DOHH2 (cell line): Measurements from ENCODE around the gene CSTB.

Experiments
- CTCF ChIP-seq: fragments of 200-600 bp; sonication (generic); IDR thresholded peaks from one replicate; pipeline ENCODE4 v1.5.1; 2014; ENCODE audit warnings: antibody characterized with exemption, mild to moderate bottlenecking, low read depth, low read length; ENCODE audit not compliant: poor library complexity, severe bottlenecking
- EZH2phosphoT487 ChIP-seq: fragments of 200-600 bp; sonication (generic); IDR thresholded peaks from 2 replicates; pipeline ENCODE4 v1.6.1; 2017; ENCODE audit warnings: borderline replicate concordance, mild to moderate bottlenecking, antibody characterized with exemption, low read length, moderate library complexity, mixed read lengths

DNA sequence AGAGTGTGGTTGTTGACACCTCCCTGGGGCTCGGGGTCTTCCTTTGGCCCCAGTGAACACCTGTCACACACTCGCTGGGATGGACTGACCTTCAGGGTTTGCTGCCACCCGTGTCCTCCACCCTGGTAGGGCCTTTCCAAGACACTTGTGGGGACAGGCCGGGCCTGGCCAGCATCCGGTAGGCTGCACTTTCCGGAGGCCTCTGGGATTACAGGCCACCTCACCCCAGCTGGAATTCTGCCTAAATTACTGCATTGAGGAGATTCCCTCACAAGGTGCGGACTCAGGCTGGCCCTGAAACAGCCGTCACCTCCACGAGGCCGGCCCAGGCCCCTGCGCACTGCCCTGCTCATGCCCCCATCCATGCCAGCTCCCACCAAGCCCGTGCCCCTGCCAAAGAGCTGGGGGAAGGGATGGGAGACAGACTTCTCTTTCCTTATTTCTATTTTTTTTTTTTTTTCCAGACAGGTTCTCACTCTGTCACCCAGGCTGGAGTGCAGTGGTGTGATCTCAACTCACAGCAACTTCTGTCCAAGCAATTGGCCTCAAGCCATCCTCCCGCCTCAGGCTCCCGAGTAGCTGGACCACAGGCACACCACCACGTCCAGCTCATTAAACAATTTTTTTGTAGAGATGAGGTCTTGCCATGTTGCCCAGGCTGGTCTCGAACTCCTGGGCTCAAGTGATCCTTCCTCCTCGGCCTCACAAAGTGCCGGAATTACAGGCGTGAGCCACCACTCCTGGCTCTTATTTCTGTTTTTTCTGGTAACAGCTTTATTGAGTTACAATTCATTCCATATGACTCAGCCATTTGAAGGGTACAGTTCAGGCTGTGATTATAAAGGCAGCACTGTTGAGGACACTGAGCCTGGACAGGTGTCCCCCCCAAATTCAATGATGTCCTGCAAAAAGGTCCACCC is 11.3 kb downstream of the CSTB start:
- TF ChIP-seq CTCF (no peak), EZH2phosphoT487 (no peak)
